Ishikawa (cell line): ENCODE data around the gene PLCD1.

Source experiments
- EGR1 ChIP-seq: IDR thresholded peaks from 2 replicates; pipeline ENCODE4 v1.6.1; 2012
- EP300 ChIP-seq: IDR thresholded peaks from 2 replicates; pipeline ENCODE4 v1.6.1; 2012; ENCODE audit warnings: borderline replicate concordance
- RAD21 ChIP-seq: IDR thresholded peaks from 2 replicates; pipeline ENCODE4 v1.6.1; 2012; ENCODE audit warnings: low read depth
- REST ChIP-seq: IDR thresholded peaks from 2 replicates; pipeline ENCODE4 v1.6.1; 2012; ENCODE audit warnings: low read depth, mild to moderate bottlenecking
- TAF1 ChIP-seq: IDR thresholded peaks from 2 replicates; pipeline ENCODE4 v1.6.1; 2012; ENCODE audit warnings: low read depth, mild to moderate bottlenecking
- TCF12 ChIP-seq: IDR thresholded peaks from 2 replicates; pipeline ENCODE4 v1.6.1; 2012; ENCODE audit warnings: low read depth

DNA sequence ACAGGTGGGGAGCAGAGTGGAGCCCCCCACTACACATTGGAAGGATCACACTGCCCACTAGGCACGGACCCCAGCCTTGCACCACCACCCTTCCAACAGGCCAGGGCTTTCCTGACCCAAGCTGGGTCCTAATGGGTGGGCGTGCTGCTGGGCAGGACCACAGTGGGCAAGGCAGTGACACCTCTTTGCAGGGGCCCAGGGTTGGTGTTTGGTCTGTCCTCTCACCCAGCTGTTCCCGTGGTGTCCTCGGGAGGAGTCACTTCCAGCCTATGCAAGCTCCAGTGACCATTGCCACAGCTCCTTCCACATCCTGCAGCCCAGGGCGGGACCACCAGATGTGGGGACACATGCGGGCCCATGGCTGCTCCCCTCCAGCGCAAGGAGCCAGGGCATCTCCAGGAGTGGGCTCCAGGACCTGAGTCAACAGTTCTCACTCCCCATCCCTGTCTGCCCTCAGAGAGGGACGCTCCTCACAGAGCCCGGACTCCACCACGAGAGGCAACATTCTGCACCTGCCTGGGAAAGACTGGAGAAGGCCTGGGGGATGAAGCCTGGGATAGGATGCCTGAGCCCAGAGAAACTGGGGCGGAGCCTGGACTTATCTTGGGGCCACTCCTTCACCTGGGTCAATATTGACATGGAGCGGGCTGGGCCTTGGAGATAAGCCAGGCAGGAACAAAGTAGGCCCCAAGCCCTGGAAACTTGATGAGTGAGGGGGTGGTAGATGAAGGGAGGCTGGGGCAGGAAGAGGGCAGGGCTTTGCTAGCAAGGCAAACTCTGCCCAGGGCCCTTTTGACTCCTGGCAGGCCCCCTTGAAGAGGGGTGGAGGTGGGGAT is 42.7 kb downstream of the PLCD1 start:
- TF ChIP-seq TCF12 (no peak), REST (no peak), RAD21 (no peak), EP300 (no peak), TAF1 (no peak), EGR1 (no peak)
